Nephron progenitor cell (in vitro differentiated cells): ENCODE data around the gene DSCAM.

Source experiments
- DNase-seq: peaks from one replicate; pipeline ENCODE4 v3.0.0; 2021
- H3K27ac Mint-ChIP-seq: 2 replicates; pipeline ENCODE4 v1.8.0; 2021; ENCODE audit warnings: mild to moderate bottlenecking, moderate library complexity, mixed read lengths
- H3K27me3 Mint-ChIP-seq: 2 replicates; pipeline ENCODE4 v1.8.0; 2021; ENCODE audit warnings: mild to moderate bottlenecking, low read depth, mixed read lengths; ENCODE audit not compliant: poor library complexity
- H3K36me3 Mint-ChIP-seq: 2 replicates; pipeline ENCODE4 v1.8.0; 2021; ENCODE audit warnings: low read depth, mixed read lengths
- H3K4me1 Mint-ChIP-seq: 2 replicates; pipeline ENCODE4 v1.8.0; 2021; ENCODE audit warnings: mixed read lengths
- H3K4me3 Mint-ChIP-seq: 2 replicates; pipeline ENCODE4 v1.8.0; 2021; ENCODE audit warnings: mild to moderate bottlenecking, moderate library complexity, mixed read lengths
- H3K9me3 Mint-ChIP-seq: 2 replicates; pipeline ENCODE4 v1.8.0; 2021; ENCODE audit warnings: mild to moderate bottlenecking, moderate library complexity, mixed read lengths
- TF ChIP-seq, protein P1 (sequence below): fragments of 200-600 bp; sonication (generic); IDR thresholded peaks from 2 replicates; pipeline ENCODE4 v1.5.0; 2021; ENCODE audit warnings: antibody characterized with exemption

The DSCAM gene

DNA sequence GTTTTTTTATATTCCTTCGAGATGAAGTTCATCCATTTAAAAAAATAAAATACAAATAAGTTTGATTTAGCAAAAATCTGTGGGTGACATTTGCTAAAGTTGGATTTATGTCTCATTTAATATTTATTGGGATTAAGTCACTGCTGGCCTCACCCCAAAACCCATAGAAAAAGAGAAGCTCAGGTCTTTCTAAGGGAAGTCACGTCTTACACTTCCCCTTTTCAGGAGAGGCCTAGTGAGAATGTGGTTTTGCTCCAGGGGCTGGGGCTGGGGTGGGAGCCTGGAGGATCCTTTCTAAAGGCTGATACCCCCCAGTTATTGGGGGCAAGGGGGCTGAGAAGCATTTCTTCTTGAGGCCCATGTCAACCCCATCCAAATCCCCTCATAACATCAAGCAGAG lies 300.3 kb downstream of the DSCAM start:
- Mint-ChIP-seq H3K9me3 (peaks cover 26% of the 10 kb centered on the region), H3K4me3 (no peak overlapping the region), H3K36me3 (no peaks in the 10 kb centered on the region), H3K27me3 (no peaks in the 10 kb centered on the region), H3K27ac (no peak overlapping the region), H3K4me1 (peaks cover 12% of the 10 kb centered on the region)
- TF ChIP-seq, protein P1, sequence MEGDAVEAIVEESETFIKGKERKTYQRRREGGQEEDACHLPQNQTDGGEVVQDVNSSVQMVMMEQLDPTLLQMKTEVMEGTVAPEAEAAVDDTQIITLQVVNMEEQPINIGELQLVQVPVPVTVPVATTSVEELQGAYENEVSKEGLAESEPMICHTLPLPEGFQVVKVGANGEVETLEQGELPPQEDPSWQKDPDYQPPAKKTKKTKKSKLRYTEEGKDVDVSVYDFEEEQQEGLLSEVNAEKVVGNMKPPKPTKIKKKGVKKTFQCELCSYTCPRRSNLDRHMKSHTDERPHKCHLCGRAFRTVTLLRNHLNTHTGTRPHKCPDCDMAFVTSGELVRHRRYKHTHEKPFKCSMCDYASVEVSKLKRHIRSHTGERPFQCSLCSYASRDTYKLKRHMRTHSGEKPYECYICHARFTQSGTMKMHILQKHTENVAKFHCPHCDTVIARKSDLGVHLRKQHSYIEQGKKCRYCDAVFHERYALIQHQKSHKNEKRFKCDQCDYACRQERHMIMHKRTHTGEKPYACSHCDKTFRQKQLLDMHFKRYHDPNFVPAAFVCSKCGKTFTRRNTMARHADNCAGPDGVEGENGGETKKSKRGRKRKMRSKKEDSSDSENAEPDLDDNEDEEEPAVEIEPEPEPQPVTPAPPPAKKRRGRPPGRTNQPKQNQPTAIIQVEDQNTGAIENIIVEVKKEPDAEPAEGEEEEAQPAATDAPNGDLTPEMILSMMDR = no peak
- no peak for DNase-seq

DNA sequence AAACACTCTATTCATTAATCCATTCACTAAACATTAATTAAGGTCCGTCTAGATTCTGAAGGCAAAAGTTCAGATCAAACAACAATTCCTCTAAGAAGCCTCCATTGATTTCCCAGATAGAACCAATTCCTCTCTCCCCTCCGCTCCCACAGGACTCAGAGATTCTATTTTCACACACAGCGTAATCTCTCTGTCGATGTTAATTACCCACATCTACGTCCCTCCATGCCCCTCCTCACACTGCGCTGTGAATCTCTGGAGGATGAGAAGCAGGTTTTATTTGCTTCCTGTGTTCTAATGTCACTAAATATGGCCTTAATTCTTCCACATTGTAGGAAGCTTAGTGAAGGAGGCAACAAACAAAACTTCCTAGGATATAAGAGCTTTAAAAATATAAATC lies 306.7 kb downstream of the DSCAM start:
- Mint-ChIP-seq H3K4me1 (peaks cover 23% of the 10 kb centered on the region), H3K4me3 (no peak overlapping the region), H3K27me3 (peaks cover 7% of the 10 kb centered on the region), H3K36me3 (no peaks in the 10 kb centered on the region), H3K27ac (no peak overlapping the region), H3K9me3 (peaks cover 18% of the 10 kb centered on the region)
- DNase-seq = no peak
- TF ChIP-seq, protein P1 = no peak

DNA sequence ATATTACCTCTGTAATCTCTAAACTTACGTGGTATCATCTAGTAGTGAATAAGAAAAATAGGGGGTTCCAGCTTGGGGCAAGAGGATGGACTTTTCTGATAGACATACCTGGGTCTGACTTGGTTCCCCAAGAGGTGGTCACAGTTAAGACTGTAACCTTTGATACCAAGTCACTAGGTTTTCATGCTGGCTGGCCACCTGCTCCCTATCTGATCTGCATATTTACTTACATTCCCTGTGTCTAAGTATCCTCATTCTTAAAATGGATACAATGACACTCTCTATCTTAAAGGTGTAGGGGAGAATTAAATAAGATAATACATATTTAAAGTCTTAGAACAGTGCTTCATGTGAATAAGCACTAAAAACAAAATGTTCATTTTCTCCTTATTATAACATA lies 312.1 kb downstream of the DSCAM start:
- Mint-ChIP-seq H3K4me1 (peaks cover 23% of the 10 kb centered on the region), H3K27me3 (peaks cover 17% of the 10 kb centered on the region), H3K4me3 (no peak overlapping the region), H3K27ac (no peak overlapping the region), H3K36me3 (no peaks in the 10 kb centered on the region), H3K9me3 (no peaks in the 10 kb centered on the region)
- no peak for DNase-seq
- TF ChIP-seq, protein P1 = no peak

DNA sequence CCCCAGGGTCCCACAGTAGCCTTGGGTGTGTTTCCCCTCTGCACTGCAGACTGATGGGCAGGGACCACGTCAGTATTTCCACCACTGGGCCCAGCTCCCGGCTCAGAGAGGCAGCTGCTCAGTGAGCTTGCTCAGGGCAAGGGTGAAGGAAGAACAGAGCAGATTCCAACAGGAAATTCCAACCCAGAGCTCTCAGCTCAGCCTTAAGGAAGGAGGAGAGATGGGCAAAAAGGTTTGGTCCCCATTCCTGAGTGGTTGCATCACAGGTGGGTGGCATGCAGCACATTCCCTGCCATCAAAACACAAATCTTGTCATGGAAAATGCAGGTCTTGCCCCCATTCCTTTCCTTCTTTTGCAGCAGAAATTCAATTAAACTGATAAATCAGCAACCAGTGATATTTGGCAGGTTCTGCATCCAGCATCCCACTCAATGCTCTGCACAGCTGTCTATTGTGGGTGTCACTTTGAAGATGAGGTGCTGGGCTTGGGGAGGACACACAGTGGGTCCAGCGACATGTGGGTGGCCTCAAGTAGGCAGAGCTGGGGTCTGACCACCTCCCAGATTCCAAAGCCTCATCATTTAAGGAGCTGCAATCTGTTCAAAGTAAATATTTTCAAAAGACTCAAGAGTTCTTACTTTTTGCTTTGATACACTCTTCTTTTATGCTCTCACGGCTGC lies 315.4 kb downstream of the DSCAM start:
- peaks cover 14% of the 10 kb centered on the region for H3K9me3 Mint-ChIP-seq
- H3K27ac Mint-ChIP-seq = no peak overlapping the region
- no peak for DNase-seq
- H3K4me1 Mint-ChIP-seq = peaks cover 8% of the 10 kb centered on the region
- no peak overlapping the region for H3K4me3 Mint-ChIP-seq
- no peaks in the 10 kb centered on the region for H3K36me3 Mint-ChIP-seq
- H3K27me3 Mint-ChIP-seq = peaks cover 10% of the 10 kb centered on the region
- TF ChIP-seq, protein P1 = no peak

DNA sequence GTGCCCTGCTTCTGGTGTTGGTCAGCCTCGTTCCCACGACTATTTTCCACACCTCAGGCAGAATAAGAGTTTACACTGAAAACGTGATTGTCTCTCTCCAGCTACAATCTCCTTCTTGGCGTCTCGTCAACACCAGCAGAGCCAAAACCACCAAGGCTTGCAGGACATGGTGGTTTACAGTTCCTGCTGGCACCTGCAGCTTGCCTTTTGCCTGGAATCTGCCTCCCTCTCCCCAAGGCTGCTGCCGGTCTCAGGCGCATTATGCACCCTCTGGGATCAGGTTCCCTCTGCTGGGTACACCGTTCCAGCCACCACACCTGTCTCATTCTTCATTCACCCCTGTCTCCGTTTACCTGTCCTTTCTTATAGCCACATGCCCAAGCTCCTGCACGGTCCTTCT lies 315.9 kb downstream of the DSCAM start:
- peaks cover 14% of the 10 kb centered on the region for H3K9me3 Mint-ChIP-seq
- no peaks in the 10 kb centered on the region for H3K36me3 Mint-ChIP-seq
- TF ChIP-seq, protein P1 = no peak
- peaks cover 10% of the 10 kb centered on the region for H3K27me3 Mint-ChIP-seq
- DNase-seq = no peak
- H3K4me3 Mint-ChIP-seq = no peak overlapping the region
- H3K4me1 Mint-ChIP-seq = peaks cover 8% of the 10 kb centered on the region
- H3K27ac Mint-ChIP-seq = no peak overlapping the region

DNA sequence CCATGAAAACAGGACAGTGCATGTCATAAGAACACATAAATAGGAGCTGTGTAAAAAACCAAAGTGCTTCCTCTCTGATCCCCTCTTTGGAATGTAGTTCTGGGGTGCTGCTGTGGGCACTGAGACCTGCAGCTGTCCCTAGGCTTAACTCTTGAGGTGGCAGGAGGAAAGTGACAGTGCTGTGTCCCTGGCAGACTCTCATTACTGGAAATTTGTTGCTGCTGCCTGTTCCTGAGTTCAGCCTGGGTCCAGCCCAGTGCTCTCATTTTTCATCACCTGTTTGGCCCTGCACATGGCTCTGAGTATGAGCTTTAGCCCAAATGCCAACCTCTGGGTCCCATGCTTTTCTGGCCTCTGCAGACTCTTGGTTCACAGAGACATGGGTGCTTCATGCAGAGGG lies 329.3 kb downstream of the DSCAM start:
- Mint-ChIP-seq H3K36me3 (no peaks in the 10 kb centered on the region), H3K27ac (no peak overlapping the region), H3K27me3 (peaks cover 2% of the 10 kb centered on the region), H3K4me1 (peaks cover 8% of the 10 kb centered on the region), H3K9me3 (no peaks in the 10 kb centered on the region), H3K4me3 (no peak overlapping the region)
- no peak for DNase-seq
- TF ChIP-seq, protein P1 = no peak
